ENCODE results near the gene DNAJC11.

Gene DNAJC11

DNA sequence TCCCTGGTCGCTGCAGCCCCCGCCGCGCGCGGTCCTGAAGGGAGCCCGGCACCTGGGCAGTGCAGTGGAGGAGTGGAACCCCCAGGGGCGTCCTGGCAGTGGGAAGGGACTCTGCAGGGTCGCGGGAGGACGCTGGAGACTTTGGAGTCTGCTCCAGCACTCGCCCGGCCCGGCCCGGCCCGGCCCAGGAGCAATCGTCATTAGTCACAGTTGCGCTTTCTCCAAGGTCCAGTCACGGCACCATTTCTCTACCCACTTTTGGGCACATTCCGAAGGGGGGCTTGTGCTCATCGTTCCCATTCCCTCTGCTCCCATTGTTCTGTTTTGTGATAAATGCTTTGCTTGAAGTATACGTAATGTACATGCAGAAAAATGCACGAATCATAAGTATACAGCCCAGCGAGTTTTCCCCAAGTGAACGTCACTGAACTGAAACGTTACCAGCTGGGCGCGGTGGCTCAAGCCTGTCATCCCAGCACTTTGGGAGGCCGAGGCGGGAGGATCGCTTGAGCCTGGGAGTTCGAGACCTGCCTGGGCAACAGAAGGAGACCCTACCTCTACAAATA is 75.9 kb downstream of the DNAJC11 start:
- DNase-seq (ENCODE audit: low read depth): peak; percentile 60
- TF ChIP-seq, protein P1, sequence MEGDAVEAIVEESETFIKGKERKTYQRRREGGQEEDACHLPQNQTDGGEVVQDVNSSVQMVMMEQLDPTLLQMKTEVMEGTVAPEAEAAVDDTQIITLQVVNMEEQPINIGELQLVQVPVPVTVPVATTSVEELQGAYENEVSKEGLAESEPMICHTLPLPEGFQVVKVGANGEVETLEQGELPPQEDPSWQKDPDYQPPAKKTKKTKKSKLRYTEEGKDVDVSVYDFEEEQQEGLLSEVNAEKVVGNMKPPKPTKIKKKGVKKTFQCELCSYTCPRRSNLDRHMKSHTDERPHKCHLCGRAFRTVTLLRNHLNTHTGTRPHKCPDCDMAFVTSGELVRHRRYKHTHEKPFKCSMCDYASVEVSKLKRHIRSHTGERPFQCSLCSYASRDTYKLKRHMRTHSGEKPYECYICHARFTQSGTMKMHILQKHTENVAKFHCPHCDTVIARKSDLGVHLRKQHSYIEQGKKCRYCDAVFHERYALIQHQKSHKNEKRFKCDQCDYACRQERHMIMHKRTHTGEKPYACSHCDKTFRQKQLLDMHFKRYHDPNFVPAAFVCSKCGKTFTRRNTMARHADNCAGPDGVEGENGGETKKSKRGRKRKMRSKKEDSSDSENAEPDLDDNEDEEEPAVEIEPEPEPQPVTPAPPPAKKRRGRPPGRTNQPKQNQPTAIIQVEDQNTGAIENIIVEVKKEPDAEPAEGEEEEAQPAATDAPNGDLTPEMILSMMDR (IDR thresholded peaks at IDR 0.05; ENCODE audit: low read length, missing control alignments): no peak
- H3K4me3 ChIP-seq (replicated peaks; ENCODE audit: low read depth, low read length): peak overlapping the region; percentile 71

DNA sequence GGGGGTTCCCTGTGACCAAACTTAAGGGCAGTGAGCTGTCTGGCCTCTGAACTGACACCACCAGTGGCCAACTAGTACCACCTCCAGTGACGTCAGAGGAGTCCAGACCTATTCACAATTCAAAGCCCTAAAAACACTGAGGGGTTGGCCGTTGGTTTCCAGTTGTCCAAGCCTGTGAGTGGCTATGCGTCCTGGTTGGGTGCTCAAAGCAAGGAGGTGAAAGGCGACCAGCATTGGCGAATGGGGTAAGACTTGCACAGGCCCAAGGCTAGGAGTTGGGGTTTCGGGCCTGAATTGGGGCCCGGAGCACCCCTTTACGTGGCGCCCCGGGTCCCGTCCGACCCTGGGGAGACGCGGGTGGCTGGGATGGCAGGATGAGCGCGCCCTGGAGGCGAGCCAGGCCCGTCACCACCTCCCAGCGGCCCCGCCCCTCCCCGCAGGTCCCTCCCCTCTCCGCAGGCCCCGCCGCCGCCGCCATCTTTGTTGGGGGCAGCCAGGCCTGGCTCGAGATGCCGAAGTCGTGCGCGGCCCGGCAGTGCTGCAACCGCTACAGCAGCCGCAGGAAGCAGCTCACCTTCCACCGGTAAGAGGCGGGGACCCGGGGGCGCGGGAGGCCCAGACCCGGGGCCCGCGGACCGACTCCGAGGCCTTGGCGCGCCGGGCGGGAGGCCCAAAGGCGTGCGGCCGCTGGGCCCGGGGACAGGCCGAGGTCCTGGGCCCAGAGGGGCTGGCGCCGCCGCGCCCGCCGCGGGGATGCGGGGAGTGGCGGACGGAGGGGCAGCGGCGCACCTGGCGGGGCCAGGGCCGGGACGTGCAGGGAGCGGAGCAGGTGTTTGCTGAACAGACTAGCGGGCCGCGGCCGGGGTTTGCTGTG is 76.7 kb downstream of the DNAJC11 start, which contains the start of gene THAP3:
Gene THAP3, plus strand, starts transcription at position 159 of the 874 bp plus-strand sequence. Its CDS starts 351 bp downstream, at position 510.
- TF ChIP-seq, protein P1 (IDR thresholded peaks at IDR 0.05; ENCODE audit: low read length, missing control alignments): no peak

DNA sequence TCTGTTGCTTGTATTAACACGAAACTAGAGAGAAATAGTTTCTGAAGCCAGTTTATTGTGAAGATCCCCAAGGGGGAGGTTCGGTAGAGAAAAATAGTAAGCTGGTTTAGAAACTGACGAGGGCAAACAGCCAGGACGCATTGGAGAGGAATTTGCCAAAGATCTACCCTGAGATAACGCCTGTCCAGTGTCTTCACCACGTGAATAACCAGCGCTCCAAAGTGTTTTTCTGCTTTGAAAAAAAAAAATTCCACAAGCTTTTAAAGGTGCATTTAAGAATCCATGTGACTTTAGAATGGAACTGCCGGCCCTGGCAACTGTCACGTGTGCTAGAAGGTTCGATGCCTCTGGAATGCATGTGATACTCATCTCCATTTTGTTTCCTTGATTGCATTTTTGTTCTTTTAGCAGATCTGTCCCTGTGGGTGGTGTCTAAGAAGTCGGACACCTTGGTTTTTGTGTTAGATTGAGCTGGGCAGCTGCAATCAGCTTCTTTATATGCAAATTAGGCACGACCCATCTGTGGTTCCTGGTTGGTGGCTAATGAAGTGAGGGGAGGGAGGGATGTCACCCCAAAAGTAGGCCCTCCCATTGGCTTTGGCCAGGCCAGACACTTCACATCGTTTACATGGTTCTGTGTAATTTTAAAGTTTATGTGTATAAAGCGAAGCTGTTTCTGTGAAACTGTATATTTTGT is 78.2 kb downstream of the DNAJC11 start:
- no peak for DNase-seq (ENCODE audit: low read depth)
- TF ChIP-seq, protein P1 (IDR thresholded peaks at IDR 0.05; ENCODE audit: low read length, missing control alignments): no peak
- H3K4me3 ChIP-seq (replicated peaks; ENCODE audit: low read depth, low read length): no peak overlapping the region

More for the DNA sequence above, 76.7 kb downstream of the DNAJC11 start, which contains the start of gene THAP3:
- peak; percentile 86 for DNase-seq (ENCODE audit: low read depth)
- peak within 1 kb of the TSS; percentile 71 for H3K4me3 ChIP-seq (replicated peaks; ENCODE audit: low read depth, low read length)

DNA sequence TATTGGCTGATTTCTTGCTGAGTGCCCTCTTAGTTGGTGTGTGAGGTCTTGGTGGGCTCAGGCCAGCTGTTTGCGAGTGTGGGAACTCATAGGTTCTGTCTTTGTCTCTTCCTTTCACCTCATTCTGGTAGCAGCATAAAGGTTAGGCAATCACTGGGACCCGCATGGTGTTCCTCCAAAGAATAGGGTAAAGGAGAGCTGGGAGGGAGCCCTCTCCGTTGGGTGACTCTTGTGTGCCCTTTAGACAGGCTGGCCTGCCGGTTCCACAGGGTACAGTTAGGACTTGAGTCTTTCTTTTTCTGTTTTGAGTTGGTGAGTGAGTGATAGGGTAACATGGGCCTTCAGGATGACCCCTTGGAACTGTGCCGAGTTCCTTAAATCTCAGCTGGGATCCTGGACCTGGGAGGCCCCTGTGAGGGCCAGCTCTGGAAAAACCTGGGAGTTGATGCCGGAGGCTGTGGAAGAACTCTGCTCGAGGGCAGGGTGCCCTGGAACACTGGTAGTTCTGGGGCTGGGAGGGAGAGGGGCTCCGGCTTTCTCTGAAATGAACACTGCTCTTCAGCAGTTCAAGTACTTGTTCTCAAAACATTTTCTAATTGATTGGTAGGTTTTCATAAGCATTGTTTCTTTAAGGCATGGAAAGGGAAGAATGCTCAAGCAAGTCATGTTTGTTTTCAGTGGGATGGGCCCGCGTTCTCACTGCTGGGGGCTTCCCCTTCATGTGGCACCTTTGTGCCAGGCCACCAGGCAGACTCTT is 79.0 kb downstream of the DNAJC11 start:
- H3K4me3 ChIP-seq (replicated peaks; ENCODE audit: low read depth, low read length): no peak overlapping the region
- DNase-seq (ENCODE audit: low read depth): no peak
- TF ChIP-seq, protein P1 (IDR thresholded peaks at IDR 0.05; ENCODE audit: low read length, missing control alignments): no peak

DNA sequence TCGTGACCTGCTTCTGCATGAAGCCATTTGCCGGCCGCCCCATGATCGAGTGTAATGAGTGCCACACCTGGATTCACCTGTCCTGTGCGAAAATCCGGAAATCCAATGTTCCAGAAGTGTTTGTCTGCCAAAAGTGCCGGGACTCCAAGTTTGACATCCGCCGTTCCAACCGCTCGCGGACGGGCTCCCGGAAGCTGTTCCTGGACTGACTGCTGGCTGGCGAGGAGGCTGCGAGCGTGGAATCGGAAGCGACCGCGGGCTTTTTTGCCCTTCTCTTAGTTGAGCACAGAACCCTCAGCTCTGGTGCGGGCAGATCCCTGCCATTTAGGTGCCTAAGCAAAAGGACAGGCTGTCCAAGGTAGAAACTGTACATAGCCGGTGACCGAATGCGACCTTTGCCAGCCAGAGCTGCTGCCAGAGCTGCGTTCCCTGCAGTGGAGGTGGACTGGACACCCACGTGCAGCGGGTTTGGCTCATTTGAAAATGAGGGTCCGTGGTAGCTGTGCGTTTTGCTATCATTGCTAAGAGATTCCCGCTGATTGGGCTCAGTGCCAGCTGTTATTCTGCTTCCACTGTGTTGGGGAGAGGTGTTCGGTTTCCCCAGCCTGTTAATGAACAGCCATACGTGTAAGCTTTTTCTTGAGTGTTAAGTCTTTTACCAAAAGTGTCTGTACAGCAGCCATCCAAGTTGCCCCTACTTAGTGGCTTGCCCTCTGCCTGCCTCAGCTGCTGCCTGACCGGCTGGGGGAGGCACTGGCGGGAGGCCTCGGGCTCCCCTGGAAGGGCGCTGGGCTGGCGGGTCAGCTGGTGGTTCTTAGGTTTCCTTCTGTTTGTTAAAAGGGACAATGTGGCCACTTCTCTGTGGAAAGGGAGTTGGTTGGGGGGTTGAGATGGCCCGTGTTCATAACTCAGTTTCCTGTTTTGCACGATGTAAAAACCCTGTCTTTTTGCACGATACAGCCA is 79.9 kb downstream of the DNAJC11 start:
- TF ChIP-seq, protein P1 (IDR thresholded peaks at IDR 0.05; ENCODE audit: low read length, missing control alignments): no peak
- H3K4me3 ChIP-seq (replicated peaks; ENCODE audit: low read depth, low read length): no peak overlapping the region
- DNase-seq (ENCODE audit: low read depth): no peak
